ENCODE results near the gene SRSF3. TPM values are rescaled to one million over a fixed set of nuclear protein-coding genes. Genes with fewer than 3 reads are reported as not detected.
A peak's percentile ranks its signal among the peaks of the same experiment; 100 is the strongest.

The SRSF3 gene
- total and polyA plus RNA-seq, 9 of the 15 experiments (the other 6 are each of a cell fraction or from before 2014, with no cell fraction given), result 337 to 1,200 (median 518) TPM

DNA sequence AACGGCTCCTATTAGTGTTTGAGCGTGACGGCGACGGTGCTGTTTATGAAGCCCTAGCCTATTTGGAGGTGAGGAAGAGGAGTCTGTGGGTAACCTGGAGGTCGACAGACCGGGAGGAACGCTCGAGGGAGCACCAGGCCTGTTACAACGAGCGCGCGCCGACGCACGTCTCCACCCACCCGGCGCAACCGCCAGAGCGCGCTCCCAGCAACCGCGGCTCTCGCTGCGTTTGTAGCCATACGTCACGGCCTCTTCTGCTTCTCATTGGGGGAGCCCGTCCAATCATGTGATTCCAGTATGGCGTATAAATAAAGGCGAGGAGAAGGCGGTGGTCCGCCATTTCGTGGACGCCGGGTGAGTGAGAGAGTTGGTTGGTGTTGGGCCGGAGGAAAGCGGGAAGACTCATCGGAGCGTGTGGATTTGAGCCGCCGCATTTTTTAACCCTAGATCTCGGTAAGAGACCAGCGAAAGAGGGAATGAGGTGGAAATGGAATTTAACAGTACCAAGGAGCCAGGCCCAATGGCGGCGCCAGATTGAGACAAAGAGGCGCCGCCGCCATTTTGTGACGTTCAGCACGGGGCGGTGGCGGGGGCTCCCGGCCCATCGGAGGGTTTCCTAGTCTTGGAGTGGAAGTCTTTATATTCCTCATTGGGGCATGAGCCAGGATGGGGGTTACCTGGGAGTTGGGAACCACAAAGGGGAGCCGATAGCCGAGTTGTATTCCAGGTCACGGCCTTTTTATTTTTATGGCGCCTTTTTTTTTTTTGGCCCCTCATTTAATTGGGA lies at the start of gene SRSF3 (continued):
- TF ChIP-seq, protein P1, sequence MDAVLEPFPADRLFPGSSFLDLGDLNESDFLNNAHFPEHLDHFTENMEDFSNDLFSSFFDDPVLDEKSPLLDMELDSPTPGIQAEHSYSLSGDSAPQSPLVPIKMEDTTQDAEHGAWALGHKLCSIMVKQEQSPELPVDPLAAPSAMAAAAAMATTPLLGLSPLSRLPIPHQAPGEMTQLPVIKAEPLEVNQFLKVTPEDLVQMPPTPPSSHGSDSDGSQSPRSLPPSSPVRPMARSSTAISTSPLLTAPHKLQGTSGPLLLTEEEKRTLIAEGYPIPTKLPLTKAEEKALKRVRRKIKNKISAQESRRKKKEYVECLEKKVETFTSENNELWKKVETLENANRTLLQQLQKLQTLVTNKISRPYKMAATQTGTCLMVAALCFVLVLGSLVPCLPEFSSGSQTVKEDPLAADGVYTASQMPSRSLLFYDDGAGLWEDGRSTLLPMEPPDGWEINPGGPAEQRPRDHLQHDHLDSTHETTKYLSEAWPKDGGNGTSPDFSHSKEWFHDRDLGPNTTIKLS (IDR thresholded peaks at IDR 0.05; ENCODE audit: borderline replicate concordance, low read depth), result peak; percentile 47; the same call in 1 of the 2 replicates
- TF ChIP-seq, protein P2, sequence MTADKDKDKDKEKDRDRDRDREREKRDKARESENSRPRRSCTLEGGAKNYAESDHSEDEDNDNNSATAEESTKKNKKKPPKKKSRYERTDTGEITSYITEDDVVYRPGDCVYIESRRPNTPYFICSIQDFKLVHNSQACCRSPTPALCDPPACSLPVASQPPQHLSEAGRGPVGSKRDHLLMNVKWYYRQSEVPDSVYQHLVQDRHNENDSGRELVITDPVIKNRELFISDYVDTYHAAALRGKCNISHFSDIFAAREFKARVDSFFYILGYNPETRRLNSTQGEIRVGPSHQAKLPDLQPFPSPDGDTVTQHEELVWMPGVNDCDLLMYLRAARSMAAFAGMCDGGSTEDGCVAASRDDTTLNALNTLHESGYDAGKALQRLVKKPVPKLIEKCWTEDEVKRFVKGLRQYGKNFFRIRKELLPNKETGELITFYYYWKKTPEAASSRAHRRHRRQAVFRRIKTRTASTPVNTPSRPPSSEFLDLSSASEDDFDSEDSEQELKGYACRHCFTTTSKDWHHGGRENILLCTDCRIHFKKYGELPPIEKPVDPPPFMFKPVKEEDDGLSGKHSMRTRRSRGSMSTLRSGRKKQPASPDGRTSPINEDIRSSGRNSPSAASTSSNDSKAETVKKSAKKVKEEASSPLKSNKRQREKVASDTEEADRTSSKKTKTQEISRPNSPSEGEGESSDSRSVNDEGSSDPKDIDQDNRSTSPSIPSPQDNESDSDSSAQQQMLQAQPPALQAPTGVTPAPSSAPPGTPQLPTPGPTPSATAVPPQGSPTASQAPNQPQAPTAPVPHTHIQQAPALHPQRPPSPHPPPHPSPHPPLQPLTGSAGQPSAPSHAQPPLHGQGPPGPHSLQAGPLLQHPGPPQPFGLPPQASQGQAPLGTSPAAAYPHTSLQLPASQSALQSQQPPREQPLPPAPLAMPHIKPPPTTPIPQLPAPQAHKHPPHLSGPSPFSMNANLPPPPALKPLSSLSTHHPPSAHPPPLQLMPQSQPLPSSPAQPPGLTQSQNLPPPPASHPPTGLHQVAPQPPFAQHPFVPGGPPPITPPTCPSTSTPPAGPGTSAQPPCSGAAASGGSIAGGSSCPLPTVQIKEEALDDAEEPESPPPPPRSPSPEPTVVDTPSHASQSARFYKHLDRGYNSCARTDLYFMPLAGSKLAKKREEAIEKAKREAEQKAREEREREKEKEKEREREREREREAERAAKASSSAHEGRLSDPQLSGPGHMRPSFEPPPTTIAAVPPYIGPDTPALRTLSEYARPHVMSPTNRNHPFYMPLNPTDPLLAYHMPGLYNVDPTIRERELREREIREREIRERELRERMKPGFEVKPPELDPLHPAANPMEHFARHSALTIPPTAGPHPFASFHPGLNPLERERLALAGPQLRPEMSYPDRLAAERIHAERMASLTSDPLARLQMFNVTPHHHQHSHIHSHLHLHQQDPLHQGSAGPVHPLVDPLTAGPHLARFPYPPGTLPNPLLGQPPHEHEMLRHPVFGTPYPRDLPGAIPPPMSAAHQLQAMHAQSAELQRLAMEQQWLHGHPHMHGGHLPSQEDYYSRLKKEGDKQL (CRISPR knock-in tag; IDR thresholded peaks at IDR 0.05; ENCODE audit: borderline replicate concordance), result no peak
- TF ChIP-seq RBM22 (IDR thresholded peaks at IDR 0.05; ENCODE audit: low read depth, low read length, poor library complexity, severe bottlenecking) (peak; percentile 98), CBX8 (IDR thresholded peaks at IDR 0.05; ENCODE audit: borderline replicate concordance, extremely low read depth, low read depth, low read length, poor library complexity, severe bottlenecking) (no peak), NFIC (IDR thresholded peaks at IDR 0.05) (peak; percentile 87), ELF4 (CRISPR knock-in tag; IDR thresholded peaks at IDR 0.05) (peak; percentile 93), ZNF408 (CRISPR knock-in tag; IDR thresholded peaks at IDR 0.05; ENCODE audit: low read depth) (no peak), FOXA3 (CRISPR knock-in tag; conservative IDR thresholded peaks at IDR 0.05 in 1 of 2, IDR thresholded peaks at IDR 0.05 in 1 of 2) (peak in 1 of 2 experiments; percentile 52; a peak in 1 of 4 replicates), HDAC6 (IDR thresholded peaks at IDR 0.05; ENCODE audit: low read depth, low read length) (0 out of 2 replicates have a peak, but pooled peaks have one; percentile 60), ZNF232 (CRISPR knock-in tag; IDR thresholded peaks at IDR 0.05) (no peak)
- TF ChIP-seq, protein P3, sequence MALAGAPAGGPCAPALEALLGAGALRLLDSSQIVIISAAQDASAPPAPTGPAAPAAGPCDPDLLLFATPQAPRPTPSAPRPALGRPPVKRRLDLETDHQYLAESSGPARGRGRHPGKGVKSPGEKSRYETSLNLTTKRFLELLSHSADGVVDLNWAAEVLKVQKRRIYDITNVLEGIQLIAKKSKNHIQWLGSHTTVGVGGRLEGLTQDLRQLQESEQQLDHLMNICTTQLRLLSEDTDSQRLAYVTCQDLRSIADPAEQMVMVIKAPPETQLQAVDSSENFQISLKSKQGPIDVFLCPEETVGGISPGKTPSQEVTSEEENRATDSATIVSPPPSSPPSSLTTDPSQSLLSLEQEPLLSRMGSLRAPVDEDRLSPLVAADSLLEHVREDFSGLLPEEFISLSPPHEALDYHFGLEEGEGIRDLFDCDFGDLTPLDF (CRISPR knock-in tag; IDR thresholded peaks at IDR 0.05), result peak; percentile 96
- TF ChIP-seq, protein P4, sequence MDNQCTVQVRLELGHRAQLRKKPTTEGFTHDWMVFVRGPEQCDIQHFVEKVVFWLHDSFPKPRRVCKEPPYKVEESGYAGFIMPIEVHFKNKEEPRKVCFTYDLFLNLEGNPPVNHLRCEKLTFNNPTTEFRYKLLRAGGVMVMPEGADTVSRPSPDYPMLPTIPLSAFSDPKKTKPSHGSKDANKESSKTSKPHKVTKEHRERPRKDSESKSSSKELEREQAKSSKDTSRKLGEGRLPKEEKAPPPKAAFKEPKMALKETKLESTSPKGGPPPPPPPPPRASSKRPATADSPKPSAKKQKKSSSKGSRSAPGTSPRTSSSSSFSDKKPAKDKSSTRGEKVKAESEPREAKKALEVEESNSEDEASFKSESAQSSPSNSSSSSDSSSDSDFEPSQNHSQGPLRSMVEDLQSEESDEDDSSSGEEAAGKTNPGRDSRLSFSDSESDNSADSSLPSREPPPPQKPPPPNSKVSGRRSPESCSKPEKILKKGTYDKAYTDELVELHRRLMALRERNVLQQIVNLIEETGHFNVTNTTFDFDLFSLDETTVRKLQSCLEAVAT (IDR thresholded peaks at IDR 0.05), result peak; percentile 95 to 96
- TF ChIP-seq, protein P5, sequence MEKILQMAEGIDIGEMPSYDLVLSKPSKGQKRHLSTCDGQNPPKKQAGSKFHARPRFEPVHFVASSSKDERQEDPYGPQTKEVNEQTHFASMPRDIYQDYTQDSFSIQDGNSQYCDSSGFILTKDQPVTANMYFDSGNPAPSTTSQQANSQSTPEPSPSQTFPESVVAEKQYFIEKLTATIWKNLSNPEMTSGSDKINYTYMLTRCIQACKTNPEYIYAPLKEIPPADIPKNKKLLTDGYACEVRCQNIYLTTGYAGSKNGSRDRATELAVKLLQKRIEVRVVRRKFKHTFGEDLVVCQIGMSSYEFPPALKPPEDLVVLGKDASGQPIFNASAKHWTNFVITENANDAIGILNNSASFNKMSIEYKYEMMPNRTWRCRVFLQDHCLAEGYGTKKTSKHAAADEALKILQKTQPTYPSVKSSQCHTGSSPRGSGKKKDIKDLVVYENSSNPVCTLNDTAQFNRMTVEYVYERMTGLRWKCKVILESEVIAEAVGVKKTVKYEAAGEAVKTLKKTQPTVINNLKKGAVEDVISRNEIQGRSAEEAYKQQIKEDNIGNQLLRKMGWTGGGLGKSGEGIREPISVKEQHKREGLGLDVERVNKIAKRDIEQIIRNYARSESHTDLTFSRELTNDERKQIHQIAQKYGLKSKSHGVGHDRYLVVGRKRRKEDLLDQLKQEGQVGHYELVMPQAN (IDR thresholded peaks at IDR 0.05; ENCODE audit: borderline replicate concordance), result peak; percentile 92
